Measurements from ENCODE around the gene KCNK18.

Gene KCNK18

GRCh38 chr10:117158297-117158696, 39.0 kb upstream of the KCNK18 start:
- Histone ChIP-seq H3K36me3 (ENCODE audit: insufficient read depth, low read length) (no peaks in the 10 kb centered on the region), H3K9ac (ENCODE audit: low read length) (no peak overlapping the region), H3K79me2 (ENCODE audit: insufficient read depth, low read length) (no peaks in the 10 kb centered on the region), H3K27me3 (ENCODE audit: insufficient read depth, low read length) (peaks cover 7% of the 10 kb centered on the region; the same call in 1 of the 2 replicates), H2AFZ (ENCODE audit: low read length) (no peak overlapping the region), H3K4me1 (ENCODE audit: insufficient read depth, low read length, severe bottlenecking) (no peaks in the 10 kb centered on the region), H3K9me3 (ENCODE audit: low read length) (no peaks in the 10 kb centered on the region), H3K27ac (ENCODE audit: low read depth, low read length, poor library complexity, severe bottlenecking) (no peak overlapping the region), H3K4me3 (ENCODE audit: low read depth, low read length, poor library complexity, severe bottlenecking) (no peak overlapping the region), H3K9me2 (ENCODE audit: low read depth, low read length) (no peaks in the 10 kb centered on the region), H4K20me1 (ENCODE audit: insufficient read depth, low read length) (no peaks in the 10 kb centered on the region), H3K4me2 (ENCODE audit: low read length) (no peak overlapping the region), H3F3A (ENCODE audit: insufficient read depth, low read length) (no peaks in the 10 kb centered on the region)
- no peak for TF ChIP-seq CTCF (IDR thresholded peaks at IDR 0.05; ENCODE audit: low read length)
- no peak for TF ChIP-seq EZH2 (IDR thresholded peaks at IDR 0.05; ENCODE audit: borderline replicate concordance, low read length)

GRCh38 chr10:117159390-117159789, 37.9 kb upstream of the KCNK18 start:
- Histone ChIP-seq H3K9me2 (ENCODE audit: low read depth, low read length) (no peaks in the 10 kb centered on the region), H3F3A (ENCODE audit: insufficient read depth, low read length) (no peaks in the 10 kb centered on the region), H3K79me2 (ENCODE audit: insufficient read depth, low read length) (no peaks in the 10 kb centered on the region), H3K4me1 (ENCODE audit: insufficient read depth, low read length, severe bottlenecking) (no peaks in the 10 kb centered on the region), H3K9ac (ENCODE audit: low read length) (no peak overlapping the region), H3K4me3 (ENCODE audit: low read depth, low read length, poor library complexity, severe bottlenecking) (no peak overlapping the region), H3K27ac (ENCODE audit: low read depth, low read length, poor library complexity, severe bottlenecking) (no peak overlapping the region), H3K36me3 (ENCODE audit: insufficient read depth, low read length) (no peaks in the 10 kb centered on the region), H3K27me3 (ENCODE audit: insufficient read depth, low read length) (peaks cover 7% of the 10 kb centered on the region; the same call in 1 of the 2 replicates), H2AFZ (ENCODE audit: low read length) (no peak overlapping the region), H3K9me3 (ENCODE audit: low read length) (no peaks in the 10 kb centered on the region), H3K4me2 (ENCODE audit: low read length) (no peak overlapping the region), H4K20me1 (ENCODE audit: insufficient read depth, low read length) (no peaks in the 10 kb centered on the region)
- no peak for TF ChIP-seq CTCF (IDR thresholded peaks at IDR 0.05; ENCODE audit: low read length)
- no peak for TF ChIP-seq EZH2 (IDR thresholded peaks at IDR 0.05; ENCODE audit: borderline replicate concordance, low read length)

GRCh38 chr10:117160567-117160966, 36.7 kb upstream of the KCNK18 start:
- H3K9me2 ChIP-seq (ENCODE audit: low read depth, low read length) = no peaks in the 10 kb centered on the region
- H3K27me3 ChIP-seq (ENCODE audit: insufficient read depth, low read length) = peaks cover 7% of the 10 kb centered on the region; the same call in 1 of the 2 replicates
- H3K9me3 ChIP-seq (ENCODE audit: low read length) = no peaks in the 10 kb centered on the region
- H3K79me2 ChIP-seq (ENCODE audit: insufficient read depth, low read length) = no peaks in the 10 kb centered on the region
- TF ChIP-seq CTCF (IDR thresholded peaks at IDR 0.05; ENCODE audit: low read length) (no peak), EZH2 (IDR thresholded peaks at IDR 0.05; ENCODE audit: borderline replicate concordance, low read length) (no peak)
- no peak overlapping the region for H3K4me2 ChIP-seq (ENCODE audit: low read length)
- H4K20me1 ChIP-seq (ENCODE audit: insufficient read depth, low read length) = no peaks in the 10 kb centered on the region
- H3K4me1 ChIP-seq (ENCODE audit: insufficient read depth, low read length, severe bottlenecking) = no peaks in the 10 kb centered on the region
- no peak overlapping the region for H3K9ac ChIP-seq (ENCODE audit: low read length)
- no peak overlapping the region for H2AFZ ChIP-seq (ENCODE audit: low read length)
- no peaks in the 10 kb centered on the region for H3K36me3 ChIP-seq (ENCODE audit: insufficient read depth, low read length)
- no peak overlapping the region for H3K27ac ChIP-seq (ENCODE audit: low read depth, low read length, poor library complexity, severe bottlenecking)
- H3F3A ChIP-seq (ENCODE audit: insufficient read depth, low read length) = no peaks in the 10 kb centered on the region
- H3K4me3 ChIP-seq (ENCODE audit: low read depth, low read length, poor library complexity, severe bottlenecking) = no peak overlapping the region
